ENCODE results near the gene CYBA. TPM values are rescaled to one million over a fixed set of nuclear protein-coding genes. Genes with fewer than 3 reads are reported as not detected.

Gene CYBA
- total and polyA plus RNA-seq, 2 of the 13 experiments (the other 11 are each of a cell fraction or from before 2014, with no cell fraction given), result 196 to 250 TPM

DNA sequence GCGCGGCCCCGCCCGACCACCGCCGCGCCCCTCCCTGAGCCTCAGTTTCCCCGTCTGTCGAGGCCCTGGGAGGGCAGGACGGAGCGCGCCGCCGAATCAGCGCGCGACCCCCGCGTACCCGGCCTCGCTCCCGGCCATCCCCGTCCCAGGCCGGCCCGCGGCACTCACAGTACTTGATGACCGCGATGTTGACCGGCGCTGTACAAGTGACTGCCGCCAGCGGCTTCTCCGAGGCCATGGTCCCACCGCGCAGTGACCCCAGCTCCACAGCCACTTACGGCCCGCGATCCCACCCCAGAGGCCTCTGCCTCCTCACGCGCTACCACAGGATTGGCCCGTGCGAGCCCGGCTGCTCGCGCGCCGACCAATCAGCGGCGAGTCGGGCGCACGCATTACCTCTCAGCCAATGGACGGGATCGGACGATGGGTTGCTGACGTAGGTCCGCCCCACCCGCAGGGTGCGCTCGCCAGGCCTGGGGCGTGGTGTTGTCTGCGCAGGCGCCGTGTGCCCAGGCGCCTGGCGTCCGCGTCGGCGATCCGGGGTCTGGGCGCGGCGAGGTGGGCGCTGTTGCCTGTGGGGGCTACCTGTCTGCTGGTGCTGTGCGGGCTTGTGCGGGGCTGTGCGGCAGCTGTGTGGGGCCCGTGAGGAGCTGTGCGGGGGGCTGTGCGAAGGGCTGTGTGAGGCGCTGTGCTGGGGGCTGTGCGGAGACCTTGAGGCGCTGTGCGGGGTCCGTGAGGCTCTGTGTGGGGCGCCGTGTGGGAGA lies 12.2 kb upstream of the CYBA start, which contains the start of gene MVD (continued):
- TF ChIP-seq, protein P1, sequence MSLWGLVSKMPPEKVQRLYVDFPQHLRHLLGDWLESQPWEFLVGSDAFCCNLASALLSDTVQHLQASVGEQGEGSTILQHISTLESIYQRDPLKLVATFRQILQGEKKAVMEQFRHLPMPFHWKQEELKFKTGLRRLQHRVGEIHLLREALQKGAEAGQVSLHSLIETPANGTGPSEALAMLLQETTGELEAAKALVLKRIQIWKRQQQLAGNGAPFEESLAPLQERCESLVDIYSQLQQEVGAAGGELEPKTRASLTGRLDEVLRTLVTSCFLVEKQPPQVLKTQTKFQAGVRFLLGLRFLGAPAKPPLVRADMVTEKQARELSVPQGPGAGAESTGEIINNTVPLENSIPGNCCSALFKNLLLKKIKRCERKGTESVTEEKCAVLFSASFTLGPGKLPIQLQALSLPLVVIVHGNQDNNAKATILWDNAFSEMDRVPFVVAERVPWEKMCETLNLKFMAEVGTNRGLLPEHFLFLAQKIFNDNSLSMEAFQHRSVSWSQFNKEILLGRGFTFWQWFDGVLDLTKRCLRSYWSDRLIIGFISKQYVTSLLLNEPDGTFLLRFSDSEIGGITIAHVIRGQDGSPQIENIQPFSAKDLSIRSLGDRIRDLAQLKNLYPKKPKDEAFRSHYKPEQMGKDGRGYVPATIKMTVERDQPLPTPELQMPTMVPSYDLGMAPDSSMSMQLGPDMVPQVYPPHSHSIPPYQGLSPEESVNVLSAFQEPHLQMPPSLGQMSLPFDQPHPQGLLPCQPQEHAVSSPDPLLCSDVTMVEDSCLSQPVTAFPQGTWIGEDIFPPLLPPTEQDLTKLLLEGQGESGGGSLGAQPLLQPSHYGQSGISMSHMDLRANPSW (CRISPR knock-in tag; IDR thresholded peaks at IDR 0.05; ENCODE audit: borderline replicate concordance), result peak; percentile 62; the same call in 1 of the 2 replicates
- TF ChIP-seq, protein P2, sequence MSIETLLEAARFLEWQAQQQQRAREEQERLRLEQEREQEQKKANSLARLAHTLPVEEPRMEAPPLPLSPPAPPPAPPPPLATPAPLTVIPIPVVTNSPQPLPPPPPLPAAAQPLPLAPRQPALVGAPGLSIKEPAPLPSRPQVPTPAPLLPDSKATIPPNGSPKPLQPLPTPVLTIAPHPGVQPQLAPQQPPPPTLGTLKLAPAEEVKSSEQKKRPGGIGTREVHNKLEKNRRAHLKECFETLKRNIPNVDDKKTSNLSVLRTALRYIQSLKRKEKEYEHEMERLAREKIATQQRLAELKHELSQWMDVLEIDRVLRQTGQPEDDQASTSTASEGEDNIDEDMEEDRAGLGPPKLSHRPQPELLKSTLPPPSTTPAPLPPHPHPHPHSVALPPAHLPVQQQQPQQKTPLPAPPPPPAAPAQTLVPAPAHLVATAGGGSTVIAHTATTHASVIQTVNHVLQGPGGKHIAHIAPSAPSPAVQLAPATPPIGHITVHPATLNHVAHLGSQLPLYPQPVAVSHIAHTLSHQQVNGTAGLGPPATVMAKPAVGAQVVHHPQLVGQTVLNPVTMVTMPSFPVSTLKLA (IDR thresholded peaks at IDR 0.05), result peak; percentile 82
- TF ChIP-seq TEAD3 (CRISPR knock-in tag; optimal IDR thresholded peaks at IDR 0.05; ENCODE audit: borderline replicate concordance) (peak; percentile 46), GATAD2A (CRISPR knock-in tag; IDR thresholded peaks at IDR 0.05) (no peak; the same call in 1 of the 2 replicates), ZNF557 (CRISPR knock-in tag; IDR thresholded peaks at IDR 0.05) (no peak), ZMYM4 (CRISPR knock-in tag; IDR thresholded peaks at IDR 0.05) (peak; percentile 94), MYNN (CRISPR knock-in tag; IDR thresholded peaks at IDR 0.05; ENCODE audit: low read depth) (no peak), ZMAT3 (CRISPR knock-in tag; conservative IDR thresholded peaks at IDR 0.05) (peak; percentile 55), ZBTB3 (CRISPR knock-in tag; IDR thresholded peaks at IDR 0.05; ENCODE audit: borderline replicate concordance, low read depth) (peak; percentile 83; the same call in 1 of the 2 replicates), RAD21 (CRISPR knock-in tag; IDR thresholded peaks at IDR 0.05) (peak; percentile 56), ZNF598 (CRISPR knock-in tag; IDR thresholded peaks at IDR 0.05; ENCODE audit: borderline replicate concordance) (peak; percentile 96), ZIK1 (CRISPR knock-in tag; IDR thresholded peaks at IDR 0.05; ENCODE audit: borderline replicate concordance, low read depth) (peak; percentile 88), RFXANK (CRISPR knock-in tag; IDR thresholded peaks at IDR 0.05) (peak; percentile 90), HNRNPH1 (optimal IDR thresholded peaks at IDR 0.05; ENCODE audit: low read depth, low read length) (no peak), ZNF839 (CRISPR knock-in tag; IDR thresholded peaks at IDR 0.05; ENCODE audit: borderline replicate concordance) (peak; percentile 62; the same call in 1 of the 2 replicates)
- TF ChIP-seq, protein P3, sequence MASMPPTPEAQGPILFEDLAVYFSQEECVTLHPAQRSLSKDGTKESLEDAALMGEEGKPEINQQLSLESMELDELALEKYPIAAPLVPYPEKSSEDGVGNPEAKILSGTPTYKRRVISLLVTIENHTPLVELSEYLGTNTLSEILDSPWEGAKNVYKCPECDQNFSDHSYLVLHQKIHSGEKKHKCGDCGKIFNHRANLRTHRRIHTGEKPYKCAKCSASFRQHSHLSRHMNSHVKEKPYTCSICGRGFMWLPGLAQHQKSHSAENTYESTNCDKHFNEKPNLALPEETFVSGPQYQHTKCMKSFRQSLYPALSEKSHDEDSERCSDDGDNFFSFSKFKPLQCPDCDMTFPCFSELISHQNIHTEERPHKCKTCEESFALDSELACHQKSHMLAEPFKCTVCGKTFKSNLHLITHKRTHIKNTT (CRISPR knock-in tag; IDR thresholded peaks at IDR 0.05), result no peak
- TF ChIP-seq, protein P4, sequence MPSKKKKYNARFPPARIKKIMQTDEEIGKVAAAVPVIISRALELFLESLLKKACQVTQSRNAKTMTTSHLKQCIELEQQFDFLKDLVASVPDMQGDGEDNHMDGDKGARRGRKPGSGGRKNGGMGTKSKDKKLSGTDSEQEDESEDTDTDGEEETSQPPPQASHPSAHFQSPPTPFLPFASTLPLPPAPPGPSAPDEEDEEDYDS (CRISPR knock-in tag; IDR thresholded peaks at IDR 0.05), result peak; percentile 99
- TF ChIP-seq, protein P5, sequence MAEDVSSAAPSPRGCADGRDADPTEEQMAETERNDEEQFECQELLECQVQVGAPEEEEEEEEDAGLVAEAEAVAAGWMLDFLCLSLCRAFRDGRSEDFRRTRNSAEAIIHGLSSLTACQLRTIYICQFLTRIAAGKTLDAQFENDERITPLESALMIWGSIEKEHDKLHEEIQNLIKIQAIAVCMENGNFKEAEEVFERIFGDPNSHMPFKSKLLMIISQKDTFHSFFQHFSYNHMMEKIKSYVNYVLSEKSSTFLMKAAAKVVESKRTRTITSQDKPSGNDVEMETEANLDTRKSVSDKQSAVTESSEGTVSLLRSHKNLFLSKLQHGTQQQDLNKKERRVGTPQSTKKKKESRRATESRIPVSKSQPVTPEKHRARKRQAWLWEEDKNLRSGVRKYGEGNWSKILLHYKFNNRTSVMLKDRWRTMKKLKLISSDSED (CRISPR knock-in tag; IDR thresholded peaks at IDR 0.05), result no peak
- TF ChIP-seq, protein P6, sequence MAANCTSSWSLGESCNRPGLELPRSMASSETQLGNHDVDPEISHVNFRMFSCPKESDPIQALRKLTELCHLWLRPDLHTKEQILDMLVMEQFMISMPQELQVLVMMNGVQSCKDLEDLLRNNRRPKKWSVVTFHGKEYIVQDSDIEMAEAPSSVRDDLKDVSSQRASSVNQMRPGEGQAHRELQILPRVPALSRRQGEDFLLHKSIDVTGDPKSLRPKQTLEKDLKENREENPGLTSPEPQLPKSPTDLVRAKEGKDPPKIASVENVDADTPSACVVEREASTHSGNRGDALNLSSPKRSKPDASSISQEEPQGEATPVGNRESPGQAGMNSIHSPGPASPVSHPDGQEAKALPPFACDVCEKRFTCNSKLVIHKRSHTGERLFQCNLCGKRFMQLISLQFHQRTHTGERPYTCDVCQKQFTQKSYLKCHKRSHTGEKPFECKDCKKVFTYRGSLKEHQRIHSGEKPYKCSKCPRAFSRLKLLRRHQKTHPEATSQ (CRISPR knock-in tag; IDR thresholded peaks at IDR 0.05; ENCODE audit: borderline replicate concordance), result peak; percentile 43; the same call in 1 of the 2 replicates
